Osteocyte (in vitro differentiated cells): ENCODE data around the gene FZD2. TPM values are rescaled to one million over a fixed set of nuclear protein-coding genes. Genes with fewer than 3 reads are reported as not detected.

Source experiments
- total RNA-seq: library from RNA; stranded (reverse); gene quantifications from 2 replicates; pipeline ENCODE4 v1.2.1, GENCODE V29; 2021

FZD2 gene
- total RNA-seq, 1 donor from 2014 or later, result 203 TPM

Other genes with a start within 250 kb of the FZD2 start
- gene RUNDC3A, start 248.9 kb upstream of the FZD2 start, total RNA-seq, result 0.38 and 0.60 TPM in 2 replicates
- 109 and 122 TPM in 2 replicates for gene SLC25A39, start 232.7 kb upstream of the FZD2 start, total RNA-seq
- 574 and 620 TPM in 2 replicates for gene GRN, start 212.2 kb upstream of the FZD2 start, total RNA-seq
- 26.1 and 26.9 TPM in 2 replicates for gene FAM171A2, start 193.6 kb upstream of the FZD2 start, total RNA-seq
- 0.81 and 0.86 TPM in 2 replicates for gene ITGA2B, start 167.8 kb upstream of the FZD2 start, total RNA-seq
- 52.6 and 57.1 TPM in 2 replicates for gene GPATCH8, start 54.1 kb upstream of the FZD2 start, total RNA-seq
- 0.75 TPM in 1 of 2 replicates, not detected in the other for gene MEIOC, start 99.0 kb downstream of the FZD2 start, total RNA-seq
- gene CCDC43, start 132.3 kb downstream of the FZD2 start, total RNA-seq, result 17.6 and 17.8 TPM in 2 replicates
- 6.7 and 9.2 TPM in 2 replicates for gene DBF4B, start 151.2 kb downstream of the FZD2 start, total RNA-seq
- gene ADAM11, start 201.5 kb downstream of the FZD2 start, total RNA-seq, result 1.0 and 1.7 TPM in 2 replicates